ENCODE data around the gene C1orf141. TPM values are rescaled to one million over a fixed set of nuclear protein-coding genes. Genes with fewer than 3 reads are reported as not detected.

The C1orf141 gene
- total and polyA plus RNA-seq, 2 experiments from 2014 or later, result not detected

DNA sequence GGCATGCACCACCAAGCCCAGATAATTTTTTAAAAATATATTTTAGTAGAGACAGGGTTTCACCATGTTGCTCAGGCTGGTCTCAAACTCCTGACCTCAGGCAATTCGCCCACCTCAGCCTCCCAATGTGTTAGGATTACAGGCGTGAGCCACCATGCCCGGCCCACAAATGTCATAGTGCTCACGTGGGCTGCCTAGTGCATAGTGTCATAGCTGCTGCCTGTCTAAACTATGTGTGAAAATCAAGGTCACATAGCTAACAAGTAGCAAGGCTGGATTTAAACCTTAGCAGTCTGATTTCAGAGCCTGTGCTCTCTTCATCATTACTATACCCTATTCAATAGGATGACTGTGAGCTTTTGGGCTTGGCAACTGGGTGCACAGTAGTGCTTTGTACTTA is 10.3 kb downstream of the C1orf141 start:
- Histone ChIP-seq H3K36me3 (no peaks in the 10 kb centered on the region), H3K4me1 (ENCODE audit: low read depth) (no peaks in the 10 kb centered on the region), H3K9me3 (ENCODE audit: low read depth) (no peaks in the 10 kb centered on the region), H3K27me3 (no peaks in the 10 kb centered on the region), H3K27ac (no peak overlapping the region), H3K4me3 (no peak overlapping the region)
- TF ChIP-seq, protein P1, sequence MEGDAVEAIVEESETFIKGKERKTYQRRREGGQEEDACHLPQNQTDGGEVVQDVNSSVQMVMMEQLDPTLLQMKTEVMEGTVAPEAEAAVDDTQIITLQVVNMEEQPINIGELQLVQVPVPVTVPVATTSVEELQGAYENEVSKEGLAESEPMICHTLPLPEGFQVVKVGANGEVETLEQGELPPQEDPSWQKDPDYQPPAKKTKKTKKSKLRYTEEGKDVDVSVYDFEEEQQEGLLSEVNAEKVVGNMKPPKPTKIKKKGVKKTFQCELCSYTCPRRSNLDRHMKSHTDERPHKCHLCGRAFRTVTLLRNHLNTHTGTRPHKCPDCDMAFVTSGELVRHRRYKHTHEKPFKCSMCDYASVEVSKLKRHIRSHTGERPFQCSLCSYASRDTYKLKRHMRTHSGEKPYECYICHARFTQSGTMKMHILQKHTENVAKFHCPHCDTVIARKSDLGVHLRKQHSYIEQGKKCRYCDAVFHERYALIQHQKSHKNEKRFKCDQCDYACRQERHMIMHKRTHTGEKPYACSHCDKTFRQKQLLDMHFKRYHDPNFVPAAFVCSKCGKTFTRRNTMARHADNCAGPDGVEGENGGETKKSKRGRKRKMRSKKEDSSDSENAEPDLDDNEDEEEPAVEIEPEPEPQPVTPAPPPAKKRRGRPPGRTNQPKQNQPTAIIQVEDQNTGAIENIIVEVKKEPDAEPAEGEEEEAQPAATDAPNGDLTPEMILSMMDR (IDR thresholded peaks at IDR 0.05; ENCODE audit: low read depth, low read length), result no peak
- DNase-seq (ENCODE audit: low read depth in 1 of 2, low spot score in 1 of 2), result no peak

DNA sequence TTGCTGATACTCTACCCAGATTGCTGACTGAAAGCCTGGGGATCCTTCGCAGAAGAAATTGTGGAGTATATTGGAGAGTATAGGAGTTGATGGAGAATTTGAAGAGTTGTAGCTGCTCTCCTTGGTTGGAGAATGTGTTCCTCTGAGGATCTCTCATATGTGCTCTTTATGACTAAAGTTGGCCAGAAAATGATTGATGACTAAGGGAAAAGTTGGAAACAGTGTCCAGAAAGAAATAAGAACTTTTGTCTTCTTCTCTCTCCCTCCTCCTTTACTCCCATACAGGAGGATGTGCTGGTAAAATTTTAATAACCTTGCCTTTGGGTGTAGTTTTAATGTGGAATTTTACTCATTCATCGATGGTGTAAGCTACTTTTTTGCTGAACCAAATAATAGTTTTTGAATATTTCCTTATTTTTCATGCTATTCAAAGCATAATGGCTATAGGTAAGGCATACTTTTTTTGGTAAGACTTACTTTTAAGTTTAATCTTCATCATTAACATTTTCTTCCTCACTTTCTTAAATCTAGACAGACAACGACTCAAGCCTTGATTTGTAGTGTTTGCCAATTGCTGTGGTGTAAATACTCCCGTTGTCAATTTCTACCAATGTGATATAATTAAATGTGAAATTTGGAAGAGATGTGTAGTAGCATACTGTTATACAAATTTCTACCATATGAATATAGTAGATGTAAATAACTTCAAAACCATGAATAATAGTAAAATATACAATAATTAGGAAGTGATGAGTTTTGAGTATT is 13.7 kb downstream of the C1orf141 start:
- Histone ChIP-seq H3K27me3 (no peaks in the 10 kb centered on the region), H3K9me3 (ENCODE audit: low read depth) (no peaks in the 10 kb centered on the region), H3K27ac (no peak overlapping the region), H3K36me3 (no peaks in the 10 kb centered on the region), H3K4me3 (no peak overlapping the region), H3K4me1 (ENCODE audit: low read depth) (no peaks in the 10 kb centered on the region)
- TF ChIP-seq, protein P1 (IDR thresholded peaks at IDR 0.05; ENCODE audit: low read depth, low read length), result no peak
- no peak for DNase-seq (ENCODE audit: low read depth in 1 of 2, low spot score in 1 of 2)

GRCh38 chr1:67118646-67119045 is 16.1 kb downstream of the C1orf141 start:
- H3K36me3 ChIP-seq, result no peaks in the 10 kb centered on the region
- no peaks in the 10 kb centered on the region for H3K4me1 ChIP-seq (ENCODE audit: low read depth)
- no peak overlapping the region for H3K27ac ChIP-seq
- DNase-seq (ENCODE audit: low read depth in 1 of 2, low spot score in 1 of 2), result no peak
- no peak overlapping the region for H3K4me3 ChIP-seq
- no peaks in the 10 kb centered on the region for H3K9me3 ChIP-seq (ENCODE audit: low read depth)
- H3K27me3 ChIP-seq, result no peaks in the 10 kb centered on the region
- TF ChIP-seq, protein P1 (IDR thresholded peaks at IDR 0.05; ENCODE audit: low read depth, low read length), result no peak

DNA sequence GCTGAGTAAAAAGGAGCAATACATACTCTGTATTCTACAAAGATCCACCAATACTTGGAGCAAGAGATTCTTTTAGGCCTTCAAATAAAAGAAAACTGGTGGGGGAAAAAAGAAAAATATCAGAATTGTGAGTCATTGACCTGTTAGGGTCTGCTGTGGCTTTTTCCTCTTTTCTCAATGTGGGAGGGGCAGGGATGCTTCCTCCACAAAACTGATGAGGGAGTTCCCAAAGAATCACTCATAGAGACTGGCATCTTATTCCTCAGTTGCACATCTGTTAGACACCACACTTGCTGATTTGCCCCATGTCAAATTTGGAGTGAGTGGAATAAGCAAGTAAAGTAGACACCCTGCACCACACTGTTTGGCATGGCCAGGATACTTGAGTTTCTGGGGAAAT is 16.6 kb downstream of the C1orf141 start:
- no peak overlapping the region for H3K4me3 ChIP-seq
- no peaks in the 10 kb centered on the region for H3K36me3 ChIP-seq
- TF ChIP-seq, protein P1 (IDR thresholded peaks at IDR 0.05; ENCODE audit: low read depth, low read length), result no peak
- no peaks in the 10 kb centered on the region for H3K9me3 ChIP-seq (ENCODE audit: low read depth)
- H3K27me3 ChIP-seq, result no peaks in the 10 kb centered on the region
- no peak for DNase-seq (ENCODE audit: low read depth in 1 of 2, low spot score in 1 of 2)
- no peak overlapping the region for H3K27ac ChIP-seq
- no peaks in the 10 kb centered on the region for H3K4me1 ChIP-seq (ENCODE audit: low read depth)

DNA sequence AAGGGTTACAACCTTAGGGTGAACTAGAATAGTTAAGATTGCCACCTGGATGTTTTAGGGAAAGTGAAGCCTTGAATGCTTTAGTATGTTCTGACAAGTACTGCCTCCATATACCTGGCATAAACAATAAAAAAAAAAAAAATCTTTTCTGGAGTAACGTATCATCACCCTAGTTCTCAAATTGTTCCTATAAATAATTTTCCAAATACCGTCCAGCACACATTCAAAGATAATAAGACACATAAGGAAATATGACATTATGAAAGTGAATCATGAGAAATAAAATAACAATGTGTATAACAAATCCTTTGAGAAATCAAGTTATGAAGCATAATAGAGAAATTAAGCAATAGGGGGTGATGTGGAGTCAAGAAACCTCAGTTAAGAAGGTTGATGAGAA is 20.6 kb downstream of the C1orf141 start:
- H3K27ac ChIP-seq, result no peak overlapping the region
- no peaks in the 10 kb centered on the region for H3K4me1 ChIP-seq (ENCODE audit: low read depth)
- H3K9me3 ChIP-seq (ENCODE audit: low read depth), result no peaks in the 10 kb centered on the region
- H3K27me3 ChIP-seq, result no peaks in the 10 kb centered on the region
- DNase-seq (ENCODE audit: low read depth in 1 of 2, low spot score in 1 of 2), result no peak
- H3K36me3 ChIP-seq, result no peaks in the 10 kb centered on the region
- no peak overlapping the region for H3K4me3 ChIP-seq
- TF ChIP-seq, protein P1 (IDR thresholded peaks at IDR 0.05; ENCODE audit: low read depth, low read length), result no peak

Data from cardiac muscle cell (in vitro differentiated cells and primary cell).